GM21723 (cell line): ENCODE measurements around the gene FANK1.
A peak's percentile ranks its signal among the peaks of the same experiment; 100 is the strongest.
"Not testable (repeated sequence)": the region's sequence is repeated elsewhere in the genome, so short reads cannot be mapped to it uniquely, and the experiment has no call there.

Experiments
- ATAC-seq: cut with Tn5 transposase; IDR thresholded peaks from one replicate; pipeline ENCODE4 v1.9.1; 2021; ENCODE audit warnings: mild to moderate bottlenecking, moderate library complexity; ENCODE audit not compliant: unreplicated experiment

Gene FANK1

DNA sequence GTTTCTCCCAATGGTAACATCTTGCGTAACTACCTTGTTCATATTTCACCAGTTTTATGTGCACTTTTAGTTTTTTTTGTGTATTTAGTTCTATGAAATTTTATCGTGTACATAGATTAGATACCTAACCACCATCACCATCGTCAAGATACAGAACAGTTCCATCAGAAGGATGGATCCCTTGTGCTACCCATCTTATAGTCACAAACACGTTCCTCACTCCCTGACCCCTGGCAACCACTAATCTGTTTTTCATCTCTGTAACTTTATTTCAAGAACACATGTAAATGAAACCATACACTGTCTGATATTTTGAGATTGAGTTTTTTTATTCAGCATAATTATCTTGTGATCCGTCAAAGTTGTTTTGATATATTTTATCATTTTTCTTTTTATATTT is 29.9 kb downstream of the FANK1 start:
- no peak for ATAC-seq

DNA sequence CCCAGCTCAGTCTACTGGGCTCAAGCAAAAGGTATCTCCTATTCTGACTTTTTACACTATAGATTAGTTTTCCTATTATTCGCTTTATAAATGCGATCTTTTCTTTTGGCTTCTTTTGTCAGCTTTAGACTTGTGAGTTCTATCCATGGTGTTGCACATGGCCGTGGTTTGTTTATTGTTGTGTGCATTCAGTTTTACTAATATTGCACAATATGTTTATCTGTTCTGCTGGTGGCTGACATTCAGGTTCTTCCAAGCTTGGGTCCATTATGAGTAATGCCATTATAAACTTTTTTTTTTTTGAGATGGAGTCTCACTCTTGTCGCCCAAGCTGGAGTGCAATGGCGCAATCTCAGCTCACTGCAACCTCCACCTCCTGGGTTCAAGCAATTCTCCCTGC is 30.9 kb downstream of the FANK1 start:
- ATAC-seq = not testable (repeated sequence)

DNA sequence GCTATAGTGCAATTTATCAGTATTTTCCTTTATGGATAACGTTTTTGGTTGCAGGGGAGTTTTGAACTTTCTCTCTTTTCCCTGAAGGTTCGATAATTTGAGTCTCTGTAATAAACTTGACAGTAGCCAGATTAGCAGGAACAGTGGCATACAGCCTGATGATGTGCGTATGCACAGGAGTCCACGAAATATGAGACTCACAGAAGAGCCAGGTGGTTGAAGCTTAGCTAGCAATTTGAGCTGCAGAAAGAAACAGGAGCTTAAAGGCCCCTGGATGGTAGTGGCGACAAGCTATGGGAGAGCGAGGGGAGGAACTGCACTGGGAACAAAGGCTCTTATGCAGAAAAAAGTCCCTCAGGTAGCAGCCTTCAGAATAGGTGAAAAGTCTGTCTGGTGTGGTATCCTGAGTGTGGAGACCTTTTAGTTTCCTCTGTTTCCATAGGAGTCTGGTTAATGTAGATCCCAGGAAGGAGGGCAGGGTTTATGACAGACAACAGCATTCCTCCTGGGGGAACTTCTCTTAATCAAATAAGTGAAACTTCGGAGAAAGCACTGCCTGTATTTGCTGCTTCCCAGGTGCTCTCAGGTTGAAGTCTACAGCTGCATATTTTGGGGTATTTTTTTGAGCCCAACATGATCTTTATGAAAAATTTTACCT is 32.7 kb downstream of the FANK1 start:
- no peak for ATAC-seq

DNA sequence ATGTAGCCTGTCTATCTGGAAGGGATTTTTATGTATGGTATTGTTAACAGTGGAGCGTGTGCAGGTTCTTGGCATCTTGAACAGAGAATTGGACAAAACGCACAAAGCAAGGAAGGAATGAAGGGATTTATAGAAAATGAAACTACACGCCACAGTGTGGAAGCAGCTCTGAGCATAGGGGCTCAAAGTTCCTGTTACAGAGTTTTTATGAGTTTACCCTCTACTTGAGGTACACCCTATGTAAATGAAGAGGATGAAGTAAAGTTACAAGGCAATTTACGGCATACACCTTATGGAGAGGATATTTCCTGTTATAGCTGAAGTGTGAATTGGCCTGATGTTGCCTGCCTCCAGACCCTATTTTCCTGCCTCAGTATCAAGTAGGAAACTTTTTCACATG is 33.3 kb downstream of the FANK1 start:
- ATAC-seq = no peak

DNA sequence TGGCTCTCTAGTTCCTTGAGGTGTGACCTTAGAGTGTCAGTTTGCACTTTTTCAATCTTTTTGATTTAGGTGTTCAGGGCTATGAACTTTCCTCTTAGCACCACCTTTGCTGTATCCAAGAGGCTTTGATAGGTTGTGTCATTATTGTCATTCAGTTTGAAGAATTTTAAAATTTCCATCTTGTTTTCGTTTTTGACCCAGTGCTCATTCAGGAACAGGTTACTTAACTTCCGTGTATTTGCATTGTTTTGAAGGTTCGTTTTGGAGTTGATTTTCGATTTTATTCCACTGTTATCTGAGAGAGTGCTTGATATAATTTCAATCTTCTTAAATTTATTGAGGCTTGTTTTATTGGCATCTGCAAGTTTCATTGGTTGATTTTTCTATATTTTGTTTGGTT is 37.3 kb downstream of the FANK1 start:
- no peak for ATAC-seq

DNA sequence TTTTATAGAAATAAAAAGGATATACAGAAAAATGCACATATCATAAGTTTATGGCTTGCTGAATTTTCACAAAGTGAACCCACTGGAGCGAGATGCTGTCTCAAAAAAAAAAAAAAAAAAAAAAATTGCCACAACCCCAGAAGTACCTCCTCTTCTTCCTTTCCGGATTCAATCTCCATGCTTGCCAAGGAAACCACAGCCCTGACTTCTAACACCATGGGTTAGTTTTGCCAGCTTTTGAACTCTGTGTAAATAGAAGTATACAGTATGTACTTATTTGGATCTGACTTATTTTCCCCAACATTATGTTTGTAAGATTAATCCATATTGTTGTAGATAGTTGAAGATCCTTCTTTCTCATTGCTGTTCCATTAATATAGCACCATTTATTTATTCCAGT is 40.0 kb downstream of the FANK1 start:
- no peak for ATAC-seq

DNA sequence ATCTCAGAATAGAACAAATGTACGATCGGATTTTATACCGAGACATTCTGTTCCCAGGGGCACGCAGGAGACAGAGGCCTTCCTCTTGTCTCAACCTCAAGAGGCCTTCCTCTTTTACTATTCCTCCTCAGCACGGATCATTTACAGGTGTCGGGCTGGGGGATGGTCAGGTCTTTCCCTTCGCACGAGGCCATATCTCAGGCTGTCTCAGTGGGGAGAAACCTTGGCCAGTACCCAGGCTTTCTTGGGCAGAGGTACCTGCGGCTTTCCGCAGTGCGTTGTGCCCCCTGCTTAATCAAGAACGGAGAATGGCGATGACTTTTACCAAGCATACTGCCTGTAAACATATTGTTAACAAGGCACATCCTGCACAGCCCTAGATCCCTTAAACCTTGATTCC is 44.2 kb downstream of the FANK1 start:
- ATAC-seq = no peak

DNA sequence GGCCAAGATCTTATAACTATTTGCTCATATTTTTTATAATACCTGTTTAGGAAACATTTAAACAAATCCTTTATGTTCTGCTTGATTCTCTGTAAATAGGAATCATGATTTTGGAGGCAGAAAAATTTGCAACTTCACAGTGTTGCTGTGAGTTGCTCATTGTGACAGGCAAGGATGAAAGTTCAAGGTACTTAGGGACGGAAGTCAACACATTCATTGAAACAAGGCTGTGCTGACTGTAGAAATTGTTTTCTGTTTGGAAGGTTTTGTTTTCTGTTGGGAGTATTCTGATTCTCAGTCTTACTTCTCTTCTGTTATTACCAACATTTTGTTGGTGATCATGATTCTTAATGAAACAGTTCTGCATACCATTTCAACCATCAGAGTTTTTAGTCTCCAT is 54.9 kb downstream of the FANK1 start:
- no peak for ATAC-seq

DNA sequence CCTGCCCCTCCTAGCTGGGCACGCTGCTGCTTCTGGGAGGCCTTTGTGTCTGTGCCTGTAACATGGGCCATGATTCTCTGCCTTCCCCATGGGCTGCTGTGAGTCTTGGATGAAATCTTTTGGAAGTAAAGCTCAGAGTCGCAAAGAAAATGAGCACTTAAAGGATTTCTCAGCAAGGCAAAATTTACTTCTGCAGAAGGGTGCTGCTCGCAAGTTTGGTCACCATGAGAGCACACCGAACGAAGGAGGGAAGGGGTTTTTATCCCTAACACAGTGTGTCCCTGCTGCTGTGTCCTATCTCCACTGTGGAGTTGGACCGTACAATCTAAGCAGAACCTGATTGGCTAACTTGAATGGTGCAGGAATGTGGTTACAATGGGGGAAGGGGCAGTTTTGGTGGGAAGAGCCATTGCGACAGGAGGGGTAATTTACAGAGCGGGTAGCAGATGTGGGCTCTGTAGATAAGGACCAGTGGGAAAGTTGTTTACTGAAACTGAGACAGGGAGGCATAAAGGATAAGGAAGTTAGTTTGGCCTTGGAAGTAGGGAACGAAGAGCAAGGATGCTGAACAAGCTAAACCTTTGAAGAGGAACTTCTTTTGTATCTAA is 57.5 kb downstream of the FANK1 start:
- ATAC-seq = no peak

DNA sequence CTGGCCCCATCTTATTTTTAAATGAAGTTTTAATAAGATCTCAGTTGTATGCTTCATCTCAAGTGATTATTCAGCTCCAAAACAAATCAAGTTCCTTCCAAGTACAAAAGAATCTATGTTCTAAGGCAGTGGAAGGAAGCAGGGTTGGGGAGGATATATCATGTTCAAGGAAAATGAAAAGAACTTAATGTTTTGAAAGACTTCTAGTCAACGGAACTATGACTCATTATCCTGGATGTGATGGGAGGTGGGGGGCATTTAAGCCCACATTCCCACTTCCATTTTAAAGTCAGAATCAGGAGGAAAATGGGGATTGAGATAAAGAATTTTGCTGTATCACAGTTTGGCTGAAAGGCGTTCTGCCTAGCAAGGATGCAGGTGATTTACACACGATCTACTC is 59.4 kb downstream of the FANK1 start:
- no peak for ATAC-seq

DNA sequence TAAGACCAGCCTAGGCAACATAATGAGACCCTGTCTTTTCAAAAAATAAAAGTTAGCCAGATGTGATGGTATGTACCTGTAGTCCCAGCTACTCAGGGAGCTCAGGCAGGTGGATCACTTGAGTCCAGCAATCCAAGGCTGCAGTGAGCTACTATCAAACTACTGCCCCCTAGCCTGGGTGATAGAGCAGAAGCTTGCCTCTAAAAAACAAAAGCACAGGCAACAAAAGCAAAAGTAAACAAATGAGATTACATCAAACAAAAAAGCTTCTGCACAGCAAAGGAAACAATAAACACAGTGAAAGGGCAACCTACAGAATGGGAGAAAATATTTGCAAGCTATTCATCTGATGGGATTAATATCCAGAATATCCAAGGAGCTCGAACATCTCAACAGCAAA is 65.4 kb downstream of the FANK1 start:
- no peak for ATAC-seq

DNA sequence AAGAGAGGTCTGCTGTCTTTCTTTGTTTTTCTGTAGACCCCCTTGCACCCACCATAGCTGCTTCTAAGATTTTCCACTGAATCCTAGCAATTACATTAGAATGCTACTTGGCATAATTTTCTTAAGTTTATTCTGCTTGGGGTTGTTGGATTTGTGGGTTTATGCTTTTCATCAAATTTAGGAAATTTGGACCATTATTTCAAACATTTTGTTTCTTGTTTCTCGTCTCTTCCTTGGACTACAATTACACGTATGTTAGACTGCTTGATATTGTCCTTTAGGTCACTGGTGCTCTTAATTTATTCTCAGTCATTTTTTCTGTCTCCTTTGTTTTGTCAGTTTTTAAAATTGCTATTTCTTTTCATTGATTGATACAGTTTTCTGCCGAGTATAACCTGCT is 65.8 kb downstream of the FANK1 start:
- ATAC-seq = no peak

DNA sequence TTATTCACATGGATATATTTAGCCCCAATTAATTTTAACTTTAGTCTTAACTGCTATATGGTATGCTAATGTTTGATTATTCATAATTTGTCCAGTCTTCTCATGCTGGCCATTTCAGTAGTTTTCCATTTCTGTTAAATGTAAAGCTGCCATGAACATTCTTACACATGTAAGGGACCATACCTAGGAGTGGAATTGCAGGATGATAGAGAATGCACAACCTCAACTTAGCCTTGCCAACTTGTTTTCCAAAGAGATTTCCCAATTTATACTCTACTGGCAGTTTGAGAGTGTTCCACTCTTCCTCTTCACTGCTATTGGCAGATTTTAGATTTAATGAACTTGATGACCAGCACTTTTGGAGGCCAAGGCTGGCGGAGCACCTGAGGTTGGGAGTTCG is 68.2 kb downstream of the FANK1 start:
- ATAC-seq = no peak

DNA sequence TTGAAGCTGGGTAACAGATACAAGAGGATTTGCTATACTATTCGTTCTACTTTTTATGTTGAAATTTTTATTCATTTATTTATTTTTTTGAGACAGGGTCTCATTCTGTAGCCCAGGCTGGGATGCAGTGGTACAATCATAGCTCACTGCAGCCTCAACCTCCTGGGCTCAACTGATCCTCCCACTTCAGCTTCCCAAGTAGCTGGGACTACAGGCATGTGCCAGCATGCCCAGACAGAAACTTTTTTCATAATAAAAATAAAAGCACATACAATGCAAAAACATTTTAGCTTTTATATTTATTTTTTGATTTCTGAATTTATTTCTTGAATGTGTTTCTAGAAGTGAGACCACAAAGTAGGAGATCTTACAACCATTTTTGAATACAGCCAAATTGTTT is 71.2 kb downstream of the FANK1 start:
- no peak for ATAC-seq

DNA sequence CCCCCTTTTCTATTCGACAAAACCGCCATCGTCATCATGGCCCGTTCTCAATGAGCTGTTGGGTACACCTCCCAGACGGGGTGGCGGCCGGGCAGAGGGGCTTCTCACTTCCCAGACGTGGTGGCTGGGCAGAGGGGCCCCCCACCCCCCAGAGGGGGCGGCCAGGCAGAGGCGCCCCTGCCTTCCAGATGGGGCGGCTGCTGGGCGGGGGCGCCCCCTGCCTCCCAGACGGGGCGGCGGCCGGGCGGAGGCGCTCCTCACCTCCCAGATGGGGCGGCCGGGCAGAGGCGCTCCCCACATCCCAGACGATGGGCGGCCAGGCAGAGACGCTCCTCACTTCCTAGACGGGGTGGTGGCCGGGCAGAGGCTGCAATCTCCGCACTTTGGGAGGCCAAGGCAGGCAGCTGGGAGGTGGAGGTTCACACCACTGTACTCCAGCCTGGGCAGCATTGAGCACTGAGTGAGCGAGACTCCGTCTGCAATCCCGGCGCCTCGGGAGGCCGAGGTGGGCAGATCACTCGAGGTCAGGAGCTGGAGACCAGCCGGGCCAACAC is 73.8 kb downstream of the FANK1 start:
- ATAC-seq = not testable (repeated sequence)

DNA sequence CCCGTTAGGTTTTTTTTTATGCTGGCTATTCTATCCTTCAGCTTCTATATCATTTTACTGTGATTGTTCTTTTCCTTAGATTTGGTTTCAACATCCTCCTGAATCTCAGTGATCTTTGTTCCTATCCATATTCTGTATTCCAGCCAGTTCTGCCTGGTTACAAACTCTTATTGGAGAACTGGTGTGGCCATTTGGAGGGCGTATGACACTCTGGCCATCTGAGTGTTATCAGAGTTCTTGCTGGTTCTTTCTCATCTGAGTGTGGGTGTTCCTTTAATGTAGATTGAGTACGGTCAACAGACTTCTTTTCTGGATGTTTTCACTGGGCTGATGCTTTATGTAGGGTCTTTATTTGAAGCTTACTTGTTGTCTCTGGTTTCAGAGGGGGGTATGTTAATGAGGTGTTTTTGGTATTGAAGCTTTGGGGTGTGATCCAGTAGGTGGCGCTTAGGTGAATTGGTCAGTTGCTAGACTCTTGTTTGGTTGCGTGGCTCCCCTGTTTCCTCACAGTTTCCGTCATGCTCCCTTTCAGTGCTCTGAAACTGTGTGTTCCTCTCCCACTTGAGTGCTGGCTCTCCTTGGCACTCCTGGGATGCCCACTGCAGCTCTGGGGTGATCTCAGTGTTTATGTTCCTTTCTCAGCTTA is 80.7 kb downstream of the FANK1 start:
- no peak for ATAC-seq

DNA sequence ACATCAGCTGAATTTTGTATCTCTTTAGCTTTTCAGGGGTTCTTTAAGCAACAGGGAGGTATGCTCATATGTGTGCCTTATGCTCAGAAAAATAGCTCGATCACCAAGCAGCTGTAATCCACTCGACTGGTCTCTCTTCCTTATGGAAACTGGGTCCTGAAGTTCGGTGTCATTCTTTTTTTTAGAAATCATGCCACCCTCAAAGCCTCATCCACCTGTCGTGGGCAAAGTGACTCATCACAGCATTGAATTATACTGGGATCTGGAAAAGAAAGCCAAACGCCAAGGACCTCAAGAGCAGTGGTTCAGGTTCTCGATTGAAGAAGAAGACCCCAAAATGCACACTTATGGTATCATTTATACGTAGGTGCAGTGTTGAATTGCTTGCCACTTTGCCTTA is 83.6 kb downstream of the FANK1 start:
- ATAC-seq = no peak

DNA sequence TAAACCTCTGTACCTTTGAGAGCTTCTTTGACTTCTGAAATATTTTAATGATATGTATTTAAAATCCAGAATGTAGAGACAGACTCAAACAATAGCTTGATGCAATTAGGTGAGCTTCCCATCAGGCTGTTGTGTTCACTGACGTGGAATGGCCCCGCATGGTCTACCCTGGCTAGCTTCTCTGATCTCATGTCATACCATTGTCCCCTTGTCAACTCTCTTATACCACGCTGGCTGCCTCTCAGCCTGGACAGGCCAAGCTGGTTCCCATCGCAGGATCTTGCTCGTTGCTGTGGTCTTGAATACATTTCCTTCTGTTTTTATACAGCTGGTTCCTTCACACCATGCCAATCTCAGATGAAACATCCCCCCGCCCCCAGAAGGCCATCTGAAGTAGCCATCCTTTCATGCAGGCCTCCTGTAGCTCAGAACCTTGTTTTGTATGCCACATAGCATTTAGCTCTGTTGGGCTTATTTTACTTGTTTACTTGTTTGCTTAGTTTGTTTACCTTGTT is 84.2 kb downstream of the FANK1 start:
- ATAC-seq = no peak

DNA sequence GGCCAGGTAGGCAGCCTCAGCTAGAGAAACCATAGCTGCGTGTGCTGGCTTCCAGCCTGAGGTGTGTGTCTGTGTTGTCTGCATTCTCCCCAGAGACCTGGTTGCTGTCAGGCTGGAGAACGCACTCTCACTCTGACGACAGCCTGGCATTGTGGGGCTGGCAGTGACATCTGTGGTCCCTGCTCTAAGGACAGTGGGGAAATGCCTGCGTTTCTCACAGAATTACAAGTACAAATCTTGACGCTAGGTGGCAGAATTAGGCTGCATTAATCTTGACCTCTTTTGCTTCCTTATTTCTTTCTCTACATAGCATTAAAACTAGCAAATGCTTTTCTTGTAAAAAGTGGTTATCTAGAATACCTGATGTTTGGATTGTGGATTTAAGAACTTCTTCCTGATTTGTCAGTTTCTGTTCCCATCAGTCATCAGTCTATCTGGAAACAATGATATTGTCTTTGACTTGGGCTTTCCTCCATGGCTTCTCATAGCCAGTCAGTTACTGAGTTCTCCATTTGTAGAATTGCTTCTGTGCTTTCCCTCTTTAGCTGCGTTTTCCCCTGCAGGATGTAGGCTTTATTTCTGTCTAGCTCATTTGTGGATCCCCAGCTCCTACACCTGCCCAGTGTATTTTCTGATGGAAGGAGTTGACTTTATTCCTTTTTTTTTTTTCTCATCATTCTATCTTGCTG is 86.0 kb downstream of the FANK1 start:
- peak; percentile 76 for ATAC-seq

DNA sequence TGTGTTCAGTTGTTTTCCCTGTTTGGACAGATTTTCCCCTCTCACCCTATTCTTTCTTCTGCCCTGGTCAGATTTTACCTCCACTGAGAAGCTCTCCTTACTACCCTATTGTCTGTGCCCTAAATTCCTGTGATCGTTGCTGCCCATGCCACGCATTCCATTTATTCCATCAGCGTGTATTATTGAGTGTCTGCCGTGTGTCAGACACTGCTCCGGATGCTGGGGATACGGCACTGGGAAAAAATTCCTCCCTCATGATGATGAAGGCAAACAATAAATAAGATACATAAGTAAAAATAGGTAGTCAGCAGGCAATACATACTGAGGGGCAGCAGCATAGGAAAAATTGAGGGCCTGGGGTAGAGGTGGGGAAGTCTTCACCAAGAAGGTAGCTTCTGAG is 86.8 kb downstream of the FANK1 start:
- ATAC-seq = no peak

DNA sequence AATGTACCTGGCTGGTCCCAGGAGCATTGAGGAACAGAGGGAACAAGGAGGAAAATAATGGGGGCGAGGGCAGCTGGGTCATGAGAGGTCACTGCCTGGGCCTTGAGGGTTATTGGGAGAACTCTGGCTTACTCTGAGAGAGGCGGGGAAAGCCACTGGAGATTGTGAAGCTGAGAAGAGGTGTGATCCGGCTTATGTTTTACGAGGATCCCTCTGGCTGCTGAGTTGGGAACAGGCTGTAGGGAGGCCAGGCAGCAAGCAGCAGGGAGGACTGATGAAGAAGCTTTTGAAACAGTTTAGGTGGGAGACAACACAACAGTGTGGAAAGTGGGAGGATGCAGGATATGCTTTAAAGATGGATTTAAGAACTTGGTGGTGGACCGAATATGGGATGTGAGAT is 87.3 kb downstream of the FANK1 start:
- no peak for ATAC-seq

DNA sequence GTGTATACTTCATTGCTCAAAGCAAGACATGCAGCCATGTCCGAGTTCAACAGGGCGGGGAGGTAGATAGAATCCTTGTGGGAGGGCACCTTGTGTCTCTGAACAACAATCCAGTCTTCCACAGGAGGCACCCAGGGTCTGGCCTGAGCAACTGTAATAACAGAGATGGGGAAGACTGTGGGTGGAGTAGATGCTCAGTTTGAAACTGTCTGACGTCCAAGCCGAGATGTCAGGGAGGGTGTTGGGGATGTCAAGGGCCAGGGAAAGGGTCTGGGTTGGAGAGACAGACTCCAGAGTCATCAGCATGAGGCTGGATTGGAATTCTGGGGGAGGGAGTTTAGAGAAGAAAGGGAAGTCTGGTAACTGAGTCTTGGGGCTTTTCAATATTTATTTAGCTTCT is 88.0 kb downstream of the FANK1 start:
- ATAC-seq = no peak
